Astrocyte of the cerebellum (primary cell): Measurements from ENCODE around the gene USF2.

Experiments
- DNase-seq: peaks from one replicate; pipeline ENCODE4 v3.0.0-alpha.2; 2011; ENCODE audit warnings: low read depth
- H3K4me3 ChIP-seq: 2 replicates; pipeline ENCODE4 v1.5.1; 2011; ENCODE audit warnings: mild to moderate bottlenecking, low read depth, low read length, moderate library complexity
- CTCF ChIP-seq: IDR thresholded peaks from 2 replicates; pipeline ENCODE4 v1.5.1; 2012; ENCODE audit warnings: low read length, low read depth, moderate library complexity, mild to moderate bottlenecking; ENCODE audit errors: missing control alignments
- in situ Hi-C: cut with HindIII; loops from 2 replicates; pipeline ENCODE4 v1.10.0; 2017; ENCODE audit warnings: low sequenced_read_pairs

Gene USF2

GRCh38 chr19:35261356-35262100 lies 7.2 kb upstream of the USF2 start:
- no peak for TF ChIP-seq CTCF
- no peak overlapping the region for H3K4me3 ChIP-seq
- in situ Hi-C loops: no loop called here
- DNase-seq: no peak

- in situ Hi-C loops: no loop called here
- no peak overlapping the region for H3K4me3 ChIP-seq
- no peak for TF ChIP-seq CTCF
Measured at GRCh38 chr19:35262101-35262761, 6.5 kb upstream of the USF2 start.

GRCh38 chr19:35264268-35265125 lies 4.3 kb upstream of the USF2 start:
- DNase-seq: no peak
- no peak for TF ChIP-seq CTCF
- no peak overlapping the region for H3K4me3 ChIP-seq
- in situ Hi-C loops: no loop called here

More at GRCh38 chr19:35262101-35262761, 6.5 kb upstream of the USF2 start:
- no peak for DNase-seq

GRCh38 chr19:35265126-35265899 lies 3.4 kb upstream of the USF2 start:
- in situ Hi-C loops: no loop called here
- DNase-seq: no peak
- H3K4me3 ChIP-seq: no peak overlapping the region
- TF ChIP-seq CTCF: no peak

GRCh38 chr19:35265900-35266519 lies 2.8 kb upstream of the USF2 start:
- DNase-seq: no peak
- TF ChIP-seq CTCF: no peak
- in situ Hi-C loops: no loop called here
- no peak overlapping the region for H3K4me3 ChIP-seq
